ENCODE measurements around the gene FAM89B.
"Not testable (repeated sequence)": the region's sequence is repeated elsewhere in the genome, so short reads cannot be mapped to it uniquely, and the experiment has no call there.

Gene FAM89B

DNA sequence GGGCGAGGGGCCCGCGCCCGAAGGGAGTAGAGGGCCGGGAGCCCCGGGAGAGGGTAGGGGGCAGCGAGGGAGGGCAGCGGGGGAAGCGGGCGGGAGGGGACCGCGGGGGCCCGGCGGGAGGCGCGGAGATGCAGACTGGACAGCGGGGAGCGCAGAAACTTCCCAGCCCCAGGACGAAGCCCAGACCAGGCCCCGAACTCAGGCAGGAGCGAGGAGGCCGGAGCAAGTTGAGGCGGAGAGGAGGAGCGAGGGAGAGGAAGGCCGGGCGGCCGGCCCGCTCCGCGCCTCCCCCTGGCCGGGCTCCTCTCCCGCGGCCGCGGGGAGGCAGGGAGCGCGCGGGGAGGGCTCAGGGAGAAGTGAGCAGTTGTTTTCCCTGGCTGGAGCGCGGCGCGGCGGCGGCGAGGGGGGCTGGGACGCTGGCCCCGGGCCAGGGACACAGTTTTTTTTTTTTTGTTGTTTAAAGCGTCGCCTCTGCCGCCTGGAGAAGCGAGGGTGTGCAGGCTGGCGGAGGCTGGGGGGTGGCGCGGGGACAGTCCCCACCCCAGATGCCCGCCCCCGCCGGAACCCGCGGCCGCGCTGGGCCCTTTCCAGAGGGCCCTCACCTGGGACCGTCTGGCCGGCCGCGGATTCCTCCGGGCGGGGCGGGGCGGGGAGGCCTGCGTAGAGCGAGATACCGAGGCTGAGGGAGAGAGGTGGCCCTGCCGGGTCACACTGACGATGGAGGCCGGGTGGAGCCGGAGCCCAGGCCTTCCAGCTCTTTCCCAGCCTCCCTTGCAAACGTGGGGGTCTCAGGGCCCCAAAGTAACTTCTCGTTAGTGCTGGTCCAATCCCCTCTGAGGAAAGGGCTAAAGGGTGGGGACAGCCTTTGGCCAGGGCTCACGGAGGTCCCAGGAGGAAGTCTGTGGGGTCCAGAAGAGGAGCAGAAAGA lies 14.1 kb upstream of the FAM89B start, which contains the start of gene LTBP3:
Gene LTBP3 (minus strand): TSS at position 358 of the 928 bp plus-strand sequence. CDS start 400 bp downstream, outside the sequence.
- peak; percentile 48 for DNase-seq

DNA sequence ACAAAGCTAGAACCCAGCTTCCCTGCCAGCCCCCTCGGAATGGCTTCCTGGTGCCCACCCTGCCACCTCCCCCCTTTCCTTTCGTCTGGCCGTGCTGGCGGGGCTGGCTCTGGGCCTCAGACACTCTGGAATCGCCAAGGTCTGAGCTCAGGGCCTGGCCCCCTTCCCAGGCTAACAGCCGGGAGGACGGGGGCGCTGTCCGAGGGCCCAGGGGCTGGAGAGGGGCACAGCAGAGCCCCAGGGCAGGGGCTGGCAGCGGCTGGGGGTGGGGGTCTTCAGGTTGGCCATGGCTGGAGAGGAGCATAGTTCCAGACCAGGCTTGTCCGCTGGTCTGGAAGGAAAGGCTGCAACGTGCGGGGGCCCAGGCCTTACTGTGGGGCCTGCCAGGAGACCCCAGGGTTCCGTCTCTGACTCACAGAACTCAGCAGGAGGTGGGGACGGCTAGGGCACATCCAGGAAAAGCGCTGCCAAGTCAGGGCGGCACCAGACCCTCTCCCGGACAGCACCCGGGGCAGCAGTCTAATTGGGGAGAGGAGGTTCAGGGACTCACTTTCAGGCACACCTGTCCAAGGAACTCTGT lies 13.3 kb upstream of the FAM89B start:
- DNase-seq: no peak

DNA sequence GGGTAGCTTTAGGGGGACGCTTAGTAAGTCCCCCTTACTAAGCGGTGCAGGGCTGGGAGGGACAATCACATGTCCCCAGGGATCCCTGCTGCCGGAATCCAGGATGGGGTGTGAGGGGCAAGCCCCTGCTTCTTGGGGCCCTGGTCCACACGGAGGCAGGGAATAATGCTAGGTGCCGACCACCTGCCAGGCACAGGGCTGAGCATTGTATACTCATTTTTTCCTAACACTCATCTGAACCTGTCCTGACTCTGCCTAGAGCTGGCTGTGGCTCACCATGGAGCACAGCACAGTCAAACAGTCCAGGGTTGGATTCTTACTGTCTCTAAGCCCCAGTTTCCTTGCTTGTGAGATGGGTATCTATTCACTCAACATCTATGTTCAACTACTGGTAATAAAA lies 12.8 kb upstream of the FAM89B start:
- DNase-seq: no peak

DNA sequence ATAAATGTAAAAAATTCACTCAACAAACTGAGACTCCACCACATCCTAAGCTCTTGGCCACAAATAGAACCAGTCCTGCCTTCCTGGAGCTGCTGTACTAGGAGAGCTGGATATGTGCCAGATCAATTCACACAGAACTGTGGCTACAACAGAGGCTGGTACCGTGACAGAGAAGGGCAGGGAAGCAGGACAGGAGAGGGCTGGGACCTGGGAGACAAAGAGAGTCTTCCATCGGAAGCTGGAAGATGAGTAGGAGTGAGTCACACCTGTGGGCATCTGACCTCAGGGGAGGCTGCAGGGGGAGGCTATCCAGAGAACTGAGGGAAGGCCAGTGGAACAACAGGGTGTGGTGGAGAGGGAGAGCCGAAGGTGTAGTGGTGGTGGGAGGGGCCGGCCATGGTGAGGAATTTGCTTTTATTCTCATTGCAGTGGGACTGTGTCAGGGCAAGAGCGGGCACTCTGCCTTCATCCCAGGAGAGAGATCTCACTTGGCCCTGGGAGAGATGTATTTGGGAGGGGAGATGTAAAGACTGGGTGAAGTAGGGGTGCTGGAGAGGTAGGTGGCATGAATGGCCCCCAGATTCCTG lies 12.3 kb upstream of the FAM89B start:
- DNase-seq: no peak

DNA sequence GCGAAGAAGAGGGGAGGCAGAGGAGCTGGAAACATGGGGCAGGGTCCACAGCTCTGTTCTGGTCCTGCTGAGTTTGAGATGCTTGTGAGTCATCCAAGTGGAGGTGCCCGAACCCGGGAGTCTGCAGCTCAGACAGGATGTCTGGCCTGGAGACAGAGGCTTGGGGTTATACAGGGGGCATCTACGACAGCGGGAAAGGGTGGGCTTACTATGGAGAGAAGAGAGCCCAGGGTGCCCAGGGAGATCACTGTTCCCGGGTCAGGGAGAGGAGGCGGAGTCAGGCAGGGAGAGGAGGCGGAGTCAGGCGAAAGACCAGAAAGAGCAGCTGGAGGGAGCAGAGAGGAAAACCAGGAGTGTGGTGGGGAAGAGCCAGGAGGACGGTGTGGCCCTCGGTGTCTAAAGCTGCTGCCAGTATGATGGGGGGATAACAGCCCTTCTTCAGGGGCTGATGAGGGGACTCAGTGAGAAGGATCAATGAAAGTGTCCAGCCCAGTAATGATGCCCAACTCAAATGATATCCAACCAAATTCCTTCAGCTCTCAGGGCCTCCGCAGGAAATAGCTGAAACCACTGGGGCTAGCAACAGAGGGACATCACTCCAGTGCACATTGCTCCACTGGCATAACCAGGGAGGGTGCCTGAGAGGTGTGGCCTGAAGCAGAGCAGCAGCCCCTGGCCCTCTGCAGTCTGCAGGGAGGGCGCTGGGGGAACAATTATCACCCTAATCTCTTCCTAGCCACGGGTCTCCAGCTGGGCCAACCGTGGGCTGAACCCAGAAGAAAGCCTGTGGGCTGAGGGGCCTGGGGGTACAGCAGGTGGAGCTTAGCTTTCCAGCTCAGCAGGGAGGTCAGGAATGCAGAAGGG lies 11.6 kb upstream of the FAM89B start:
- no peak for DNase-seq

DNA sequence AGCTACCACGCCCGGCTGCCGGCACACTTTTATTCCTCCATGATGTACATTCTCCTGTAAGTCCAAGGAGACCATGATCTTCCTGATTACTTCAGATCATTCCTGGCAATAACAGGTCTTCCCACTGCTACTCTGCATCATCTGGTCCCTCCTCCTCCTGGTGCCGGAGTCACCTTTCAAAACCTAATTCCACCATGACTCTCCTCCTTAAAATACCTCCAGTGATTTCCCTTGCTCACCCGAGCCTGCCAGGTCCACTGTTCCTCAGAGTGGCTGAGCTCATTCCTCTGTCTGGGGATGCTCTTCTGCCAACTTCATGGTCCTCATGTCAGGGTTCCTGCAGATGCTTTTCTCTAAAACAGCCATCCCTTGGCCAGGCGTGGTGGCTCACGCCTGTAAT lies 10.3 kb upstream of the FAM89B start:
- no peak for DNase-seq

DNA sequence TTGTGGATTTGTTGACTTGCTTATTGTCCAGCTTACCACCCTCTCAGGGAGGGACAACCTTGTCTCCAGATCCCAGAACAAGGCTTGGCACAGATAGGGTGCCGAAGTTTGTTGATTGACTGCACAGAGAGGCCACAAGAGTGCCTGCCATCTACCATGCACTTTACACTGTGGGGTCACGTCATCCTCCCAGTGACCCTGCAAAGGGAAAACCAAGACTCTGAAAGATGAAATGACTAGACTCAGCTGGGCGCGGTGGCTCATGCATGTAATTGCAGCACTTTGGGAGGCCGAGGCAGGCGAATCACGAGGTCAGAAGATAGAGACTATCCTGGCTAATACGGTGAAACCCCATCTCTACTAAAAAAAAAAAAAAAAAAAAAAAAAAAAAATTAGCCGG lies 9.6 kb upstream of the FAM89B start:
- DNase-seq: no peak

DNA sequence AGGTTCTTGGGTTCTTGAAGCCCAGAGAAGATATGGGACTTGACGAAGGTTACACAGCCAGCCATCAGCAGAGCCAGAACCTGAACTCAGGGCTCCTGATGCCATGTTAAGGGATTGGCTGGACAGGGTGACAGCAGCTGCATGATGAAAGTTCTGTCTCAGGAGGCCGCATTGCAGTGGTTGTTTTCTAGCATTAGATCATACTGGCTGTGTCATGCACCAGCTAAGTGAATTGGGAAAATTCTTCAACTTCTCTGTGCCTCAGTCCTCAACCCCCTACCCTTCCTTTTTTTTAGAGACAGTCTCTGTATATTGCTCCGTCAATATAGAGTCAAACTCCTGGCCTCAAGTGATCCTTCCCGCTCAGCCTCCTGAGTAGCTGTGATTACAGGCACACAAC lies 8.7 kb upstream of the FAM89B start:
- DNase-seq: no peak

DNA sequence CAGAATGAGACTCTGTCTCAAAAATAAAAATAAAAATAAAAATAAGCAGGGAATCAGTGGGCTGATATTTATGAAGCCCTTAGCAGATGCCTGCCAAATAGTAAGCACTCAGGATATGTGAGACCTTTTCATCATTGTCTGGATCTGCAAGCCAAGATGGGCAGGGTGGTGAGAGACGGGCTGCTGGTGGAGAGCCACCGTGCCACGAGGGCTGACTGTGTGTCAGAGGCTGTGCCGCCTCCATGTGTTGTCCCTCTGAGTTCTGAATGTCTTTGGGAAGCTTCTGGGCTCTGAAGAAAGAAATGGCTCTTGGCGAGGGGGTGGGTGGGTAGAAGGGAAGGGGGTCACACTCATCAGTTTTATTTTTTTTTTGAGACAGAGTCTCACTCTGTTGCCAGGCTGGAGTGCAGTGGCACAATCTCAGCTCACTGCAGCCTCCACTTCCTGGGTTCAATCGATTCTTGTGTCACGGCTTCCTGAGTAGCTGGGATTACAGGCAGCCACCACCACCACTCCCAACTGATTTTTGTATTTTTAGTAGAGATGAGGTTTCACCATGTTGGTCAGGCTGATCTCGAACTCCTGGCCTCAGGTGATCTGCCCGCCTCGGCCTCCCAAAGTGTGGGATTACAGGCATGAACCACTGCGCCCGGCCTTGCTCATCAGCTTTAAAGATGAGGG lies 7.3 kb upstream of the FAM89B start:
- DNase-seq: not testable (repeated sequence)

DNA sequence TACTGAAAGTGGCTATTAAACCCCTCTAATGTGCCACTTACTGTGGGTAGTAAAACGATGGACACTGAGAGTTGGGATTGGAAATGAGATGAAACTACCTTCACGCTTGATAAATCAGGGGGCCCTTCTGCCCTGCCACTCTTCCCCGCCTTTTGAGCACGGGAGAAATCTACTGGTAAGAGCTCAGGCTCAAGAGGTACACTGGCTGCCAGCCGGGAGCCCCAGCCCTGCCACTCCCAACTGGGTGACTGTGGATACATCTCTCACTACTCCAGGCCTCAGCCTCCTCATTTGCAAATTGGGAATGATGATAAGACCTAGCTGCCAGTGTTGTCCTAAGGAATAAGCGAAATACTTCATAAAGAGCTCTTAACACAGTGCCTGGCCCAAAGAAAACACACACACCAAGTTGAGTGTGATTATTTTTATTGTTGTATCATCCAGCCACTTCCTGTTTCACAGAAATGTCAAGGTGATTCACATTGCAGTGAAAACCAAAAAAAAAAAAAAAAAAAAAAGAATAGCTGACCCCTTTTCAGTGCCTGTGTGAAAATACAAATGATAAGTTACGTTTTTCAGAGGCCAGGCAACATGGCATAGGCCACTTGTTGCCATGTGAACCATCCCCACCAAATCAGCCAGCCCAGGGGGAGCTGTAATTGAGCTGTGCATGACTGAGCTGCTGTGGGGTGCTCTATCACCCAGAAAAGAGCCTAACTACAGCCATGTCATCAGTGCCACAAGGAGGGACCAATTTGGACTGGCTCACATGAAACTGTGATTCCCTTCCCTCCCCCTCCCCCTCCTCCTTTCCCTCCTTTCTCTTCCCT lies 6.5 kb upstream of the FAM89B start:
- no peak for DNase-seq

DNA sequence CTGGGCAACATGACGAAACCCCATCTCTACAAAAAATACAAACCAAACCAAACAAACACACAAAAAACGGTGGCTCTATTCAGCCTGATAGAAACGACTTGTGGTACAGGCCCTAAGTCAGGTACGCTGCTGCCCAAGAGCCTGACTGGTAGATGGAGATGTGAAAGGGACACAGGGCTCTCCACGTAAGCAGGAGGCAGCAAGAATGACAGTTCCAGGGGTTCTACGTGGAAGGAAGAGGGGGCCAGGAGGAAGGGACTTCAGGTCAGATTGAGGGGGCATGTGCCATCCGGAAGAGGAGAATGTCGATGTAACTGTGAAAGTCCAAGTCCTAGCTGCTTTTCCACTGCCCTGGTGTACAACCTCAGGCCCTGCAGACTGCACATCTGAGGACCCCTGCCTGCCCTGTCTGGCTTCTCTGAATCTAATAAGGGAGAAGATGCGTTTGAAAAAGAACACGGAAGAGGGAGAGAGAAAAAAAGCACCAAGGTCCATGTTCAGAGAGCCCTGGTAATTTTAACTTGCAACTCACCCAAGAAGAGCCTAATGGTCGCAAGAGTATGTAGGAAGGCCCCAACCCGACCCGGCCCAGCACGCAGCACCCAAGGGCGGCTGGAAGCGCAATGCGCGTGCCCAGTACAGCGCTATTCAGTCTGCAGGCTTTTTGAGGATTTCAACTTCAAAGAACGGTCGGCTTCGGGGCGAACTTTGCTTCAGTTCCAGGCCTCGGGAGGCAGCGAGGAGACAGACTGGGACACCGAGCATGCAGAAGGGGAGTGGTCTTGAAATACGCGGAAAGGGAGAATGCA lies 3.0 kb upstream of the FAM89B start:
- no peak for DNase-seq

DNA sequence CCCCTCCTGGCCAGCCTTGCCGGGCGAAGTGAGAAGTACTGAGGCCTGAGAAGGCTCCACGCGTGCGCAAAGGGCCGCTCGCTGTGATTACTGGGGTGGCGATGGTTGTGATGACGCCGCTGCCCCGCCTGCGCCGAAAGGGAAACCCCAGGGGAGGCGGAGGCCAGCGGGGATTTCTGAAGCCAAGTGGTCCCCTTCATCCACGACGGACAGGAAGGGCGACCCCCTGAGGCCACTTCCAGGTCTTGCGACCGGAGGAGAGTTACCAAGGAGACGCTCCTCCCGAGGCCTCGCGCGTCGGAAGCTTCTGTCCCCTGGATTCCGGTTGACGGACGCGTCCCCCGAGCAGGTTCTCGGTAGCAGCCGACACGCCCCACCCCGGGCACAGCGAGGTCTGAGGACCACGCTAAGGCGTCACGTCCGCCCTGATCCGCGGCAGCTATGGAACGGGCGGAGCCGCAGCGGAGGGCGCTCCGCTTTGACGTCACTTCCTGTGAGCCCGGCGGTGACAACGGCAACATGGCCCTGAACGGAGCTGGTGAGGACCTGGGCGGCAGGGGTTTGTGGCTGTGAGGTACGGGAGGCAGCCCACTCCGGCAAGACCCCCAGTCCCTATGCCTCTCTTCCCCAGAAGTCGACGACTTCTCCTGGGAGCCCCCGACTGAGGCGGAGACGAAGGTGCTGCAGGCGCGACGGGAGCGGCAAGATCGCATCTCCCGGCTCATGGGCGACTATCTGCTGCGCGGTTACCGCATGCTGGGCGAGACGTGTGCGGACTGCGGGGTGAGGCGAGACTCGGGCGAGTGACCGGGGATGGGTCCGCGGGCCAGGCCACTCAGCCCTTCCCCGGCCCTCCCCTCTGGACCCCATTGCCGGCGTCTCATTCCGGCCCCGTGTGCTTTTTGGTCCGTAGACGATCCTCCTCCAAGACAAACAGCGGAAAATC lies 2.1 kb upstream of the FAM89B start, which contains the start of gene ZNRD2:
Gene ZNRD2 (plus strand): TSS at position 505 of the 946 bp plus-strand sequence. CDS start 15 bp downstream, at position 520.
- DNase-seq: peak; percentile 97

DNA sequence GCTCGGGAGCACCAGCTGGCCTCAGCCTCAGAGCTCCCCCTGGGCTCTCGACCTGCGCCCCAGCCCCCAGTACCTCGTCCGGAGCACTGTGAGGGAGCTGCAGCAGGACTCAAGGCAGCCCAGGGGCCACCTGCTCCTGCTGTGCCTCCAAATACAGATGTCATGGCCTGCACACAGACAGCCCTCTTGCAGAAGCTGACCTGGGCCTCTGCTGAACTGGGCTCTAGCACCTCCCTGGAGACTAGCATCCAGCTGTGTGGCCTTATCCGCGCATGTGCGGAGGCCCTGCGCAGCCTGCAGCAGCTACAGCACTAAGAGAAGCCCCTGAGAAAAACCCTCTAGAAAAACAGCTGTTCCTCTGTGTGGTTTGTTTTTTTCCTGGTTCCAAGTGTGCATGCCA lies 918 bp upstream of the FAM89B start:
- DNase-seq: no peak

DNA sequence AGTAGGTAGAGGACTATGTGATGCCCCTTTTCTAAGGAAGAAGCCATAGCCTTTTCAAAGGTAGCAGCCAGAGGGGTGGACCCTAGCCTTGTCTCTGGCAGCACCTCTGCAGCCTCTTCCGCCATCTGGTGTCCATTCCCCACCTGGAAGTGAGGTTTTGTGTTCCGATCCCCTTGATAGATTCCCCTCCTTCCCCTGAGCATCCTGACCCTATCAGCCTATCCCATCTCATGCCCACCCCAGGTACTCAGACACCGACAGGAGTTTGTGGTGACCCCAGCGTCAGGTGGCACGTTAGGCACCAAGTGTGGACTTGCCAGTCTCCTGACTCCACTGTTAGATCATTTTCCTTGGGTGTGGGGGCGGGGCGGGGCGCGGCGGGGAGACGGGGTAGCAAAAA lies 398 bp upstream of the FAM89B start:
- no peak for DNase-seq

DNA sequence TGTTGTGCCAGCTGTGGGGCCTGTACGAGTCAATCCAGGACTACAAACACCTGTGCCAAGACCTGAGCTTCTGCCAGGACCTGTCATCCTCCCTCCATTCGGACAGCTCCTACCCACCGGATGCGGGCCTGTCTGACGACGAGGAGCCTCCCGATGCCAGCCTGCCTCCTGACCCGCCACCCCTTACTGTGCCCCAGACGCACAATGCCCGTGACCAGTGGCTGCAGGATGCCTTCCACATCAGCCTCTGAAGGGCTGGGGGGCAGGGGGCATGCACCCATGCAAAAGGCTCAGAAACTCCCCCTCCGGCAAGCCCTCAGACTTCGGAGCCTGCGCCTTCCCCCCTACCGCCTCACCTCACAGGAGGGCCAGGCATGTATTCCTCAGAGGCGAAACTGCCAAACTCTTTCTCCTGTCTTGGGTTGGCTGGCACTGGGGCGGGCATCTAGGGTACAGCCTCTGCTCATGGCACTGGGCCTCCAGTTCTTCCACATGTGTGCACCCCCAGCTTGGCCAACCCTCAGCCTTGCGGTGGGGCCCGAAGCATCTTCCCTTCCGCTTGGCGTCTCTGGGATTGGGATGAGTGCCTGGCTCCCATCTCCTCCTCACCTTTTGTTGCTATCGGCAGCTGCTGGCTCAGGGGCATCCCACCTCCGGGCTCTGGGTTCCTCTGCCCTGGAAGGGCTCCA lies 1.2 kb downstream of the FAM89B start:
- no peak for DNase-seq

DNA sequence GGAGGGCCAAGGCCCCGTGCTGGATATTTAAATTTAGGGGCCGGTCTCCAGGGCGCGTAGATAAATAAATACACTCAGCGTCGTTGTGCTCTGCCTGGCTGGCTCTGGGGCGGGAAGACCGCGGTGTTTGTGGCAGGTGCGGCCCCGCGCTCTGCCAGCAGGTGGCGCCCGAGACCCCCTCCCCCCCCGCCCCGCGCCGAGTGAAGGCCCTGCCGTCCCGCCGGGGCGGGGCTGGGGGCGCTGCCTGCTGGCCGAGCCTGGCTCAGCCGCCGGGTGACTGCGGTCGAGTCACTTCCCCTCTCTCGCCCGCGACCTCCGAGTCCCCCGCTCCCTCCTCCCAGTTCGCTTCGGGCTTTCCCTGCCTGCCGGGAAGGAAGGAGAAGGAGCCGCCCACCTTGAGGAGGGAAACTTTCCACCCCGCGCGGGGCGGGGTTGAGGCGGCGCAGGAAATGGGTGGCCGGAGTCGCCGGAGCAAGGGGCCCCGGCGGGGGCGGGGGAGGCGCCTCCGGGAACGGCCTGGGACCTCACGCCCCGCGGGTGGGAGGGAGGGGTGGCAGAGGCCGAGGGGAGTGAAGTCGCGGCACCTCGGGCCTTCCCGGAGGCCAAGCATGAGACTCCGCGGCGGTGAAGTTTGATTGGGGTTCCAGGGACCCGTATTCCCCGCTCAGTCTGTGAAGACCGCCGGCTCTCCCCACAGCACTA lies 1.9 kb downstream of the FAM89B start:
- DNase-seq: peak; percentile 87

DNA sequence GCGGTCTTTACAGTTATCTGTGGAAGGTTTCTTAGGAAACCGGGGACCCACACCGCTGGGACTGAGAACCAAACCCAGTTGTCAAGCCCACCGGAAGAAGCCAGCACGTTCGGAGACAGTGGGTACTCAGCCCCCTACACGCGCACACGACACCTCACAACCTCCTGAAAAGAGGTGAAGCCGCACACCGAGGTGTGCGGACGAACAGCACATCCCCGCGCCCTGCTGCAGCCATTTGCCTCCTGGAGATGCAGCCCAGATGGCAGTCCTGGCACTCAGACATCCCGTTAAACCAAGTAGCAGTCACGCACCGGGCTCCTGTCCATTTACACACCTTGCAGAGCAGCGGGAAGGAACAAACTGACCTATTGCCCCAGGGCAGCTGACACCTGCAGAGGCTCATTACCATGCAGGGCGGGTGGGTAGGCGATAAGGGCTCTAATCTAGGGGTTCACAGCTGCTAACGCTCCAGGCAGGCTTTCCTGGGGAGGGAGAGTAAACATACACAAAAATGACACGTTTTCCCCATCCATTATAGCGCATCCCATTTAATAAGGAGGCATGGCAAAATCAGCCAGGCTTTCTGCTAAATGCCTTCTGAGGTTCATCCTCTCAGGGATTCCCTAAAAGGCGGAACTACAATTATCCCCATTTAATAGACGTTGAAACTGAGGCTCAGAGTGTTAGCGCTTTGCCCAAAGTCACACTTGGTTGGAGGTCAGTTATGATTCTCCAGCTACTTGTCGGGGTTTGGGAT lies 2.7 kb downstream of the FAM89B start:
- DNase-seq: no peak
